ENCODE data around the gene RABL6.
A peak's percentile ranks its signal among the peaks of the same experiment; 100 is the strongest.
"Not testable (repeated sequence)": the region's sequence is repeated elsewhere in the genome, so short reads cannot be mapped to it uniquely, and the experiment has no call there.

Gene RABL6

DNA sequence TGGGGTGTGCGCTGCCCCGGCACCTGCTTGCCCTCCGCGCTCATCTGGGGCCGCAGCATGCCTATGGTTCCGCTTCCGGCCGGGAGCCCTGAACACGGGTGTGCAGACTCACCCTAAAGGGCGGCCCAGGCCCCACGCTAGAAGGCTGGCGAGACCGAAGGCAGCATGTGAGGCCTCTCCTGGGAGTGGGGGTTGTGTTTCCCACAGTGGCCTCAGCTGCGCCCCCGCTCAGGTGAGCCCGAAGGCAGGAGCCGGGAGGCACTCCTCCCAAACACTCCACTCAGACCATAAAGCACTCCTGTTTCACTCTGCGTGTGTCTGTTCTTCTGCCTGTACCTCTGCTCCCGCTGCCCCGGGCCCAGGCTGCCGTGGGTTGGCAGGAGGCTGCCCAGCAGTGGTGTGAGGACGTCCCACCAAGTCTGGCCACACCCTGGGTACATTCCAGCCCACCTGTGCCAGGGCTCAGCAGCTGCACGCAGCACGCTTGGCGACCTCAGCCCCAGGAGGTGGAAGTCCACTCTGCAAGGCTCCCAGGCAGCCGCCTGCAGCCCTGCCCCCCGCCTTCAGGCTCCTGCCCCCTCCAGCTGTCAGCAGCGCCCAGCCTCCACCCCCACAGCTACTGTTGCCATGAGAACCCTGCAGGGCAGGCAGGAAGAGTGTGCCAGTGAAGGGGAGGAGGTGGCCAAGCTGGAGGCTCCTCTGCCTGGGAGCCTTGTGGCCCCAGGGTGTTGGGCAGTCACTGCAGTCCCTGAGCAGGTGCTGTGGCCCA lies 33.3 kb downstream of the RABL6 start:
- H3K27ac ChIP-seq, result peak overlapping the region; percentile 78
- no peak for TF ChIP-seq ZFX (IDR thresholded peaks at IDR 0.05)
- TF ChIP-seq, protein P1, sequence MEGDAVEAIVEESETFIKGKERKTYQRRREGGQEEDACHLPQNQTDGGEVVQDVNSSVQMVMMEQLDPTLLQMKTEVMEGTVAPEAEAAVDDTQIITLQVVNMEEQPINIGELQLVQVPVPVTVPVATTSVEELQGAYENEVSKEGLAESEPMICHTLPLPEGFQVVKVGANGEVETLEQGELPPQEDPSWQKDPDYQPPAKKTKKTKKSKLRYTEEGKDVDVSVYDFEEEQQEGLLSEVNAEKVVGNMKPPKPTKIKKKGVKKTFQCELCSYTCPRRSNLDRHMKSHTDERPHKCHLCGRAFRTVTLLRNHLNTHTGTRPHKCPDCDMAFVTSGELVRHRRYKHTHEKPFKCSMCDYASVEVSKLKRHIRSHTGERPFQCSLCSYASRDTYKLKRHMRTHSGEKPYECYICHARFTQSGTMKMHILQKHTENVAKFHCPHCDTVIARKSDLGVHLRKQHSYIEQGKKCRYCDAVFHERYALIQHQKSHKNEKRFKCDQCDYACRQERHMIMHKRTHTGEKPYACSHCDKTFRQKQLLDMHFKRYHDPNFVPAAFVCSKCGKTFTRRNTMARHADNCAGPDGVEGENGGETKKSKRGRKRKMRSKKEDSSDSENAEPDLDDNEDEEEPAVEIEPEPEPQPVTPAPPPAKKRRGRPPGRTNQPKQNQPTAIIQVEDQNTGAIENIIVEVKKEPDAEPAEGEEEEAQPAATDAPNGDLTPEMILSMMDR (conservative IDR thresholded peaks at IDR 0.05), result no peak

DNA sequence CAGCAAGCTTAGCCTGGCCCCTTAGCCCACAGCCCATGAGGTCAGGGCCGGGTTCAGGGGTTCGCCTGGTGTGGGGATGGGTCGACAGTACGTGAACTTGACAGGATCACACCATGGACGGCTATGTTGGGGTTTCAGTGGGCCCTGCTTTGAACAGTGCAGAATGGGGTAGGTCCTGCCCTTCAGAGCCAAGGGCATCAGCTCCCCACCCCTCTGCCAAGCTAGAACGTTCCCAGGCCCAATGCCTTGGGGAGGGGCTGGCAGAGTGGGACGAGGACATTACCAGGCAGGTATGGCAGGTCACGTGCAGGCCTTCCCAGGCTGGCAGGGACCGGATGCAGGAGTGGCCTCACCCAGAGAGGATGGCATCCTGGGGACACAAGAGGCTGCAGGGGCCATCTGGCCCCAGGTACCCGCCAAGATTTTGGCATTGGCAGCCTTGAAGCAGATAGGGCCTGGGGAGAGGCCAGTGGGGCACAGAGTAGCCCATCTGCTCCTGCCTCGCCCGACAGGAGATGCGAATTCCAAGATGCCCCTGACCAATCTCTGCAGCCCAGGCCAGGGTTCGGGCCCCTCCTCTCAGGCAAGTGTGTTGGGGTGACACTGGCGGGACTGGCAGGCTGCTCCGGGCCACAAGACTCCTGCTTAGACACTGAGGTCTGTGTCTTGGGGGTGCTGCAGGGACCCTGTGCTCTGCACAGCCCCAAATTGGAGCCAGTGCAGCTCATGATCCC lies 34.1 kb downstream of the RABL6 start:
- peak overlapping the region; percentile 78 for H3K27ac ChIP-seq

DNA sequence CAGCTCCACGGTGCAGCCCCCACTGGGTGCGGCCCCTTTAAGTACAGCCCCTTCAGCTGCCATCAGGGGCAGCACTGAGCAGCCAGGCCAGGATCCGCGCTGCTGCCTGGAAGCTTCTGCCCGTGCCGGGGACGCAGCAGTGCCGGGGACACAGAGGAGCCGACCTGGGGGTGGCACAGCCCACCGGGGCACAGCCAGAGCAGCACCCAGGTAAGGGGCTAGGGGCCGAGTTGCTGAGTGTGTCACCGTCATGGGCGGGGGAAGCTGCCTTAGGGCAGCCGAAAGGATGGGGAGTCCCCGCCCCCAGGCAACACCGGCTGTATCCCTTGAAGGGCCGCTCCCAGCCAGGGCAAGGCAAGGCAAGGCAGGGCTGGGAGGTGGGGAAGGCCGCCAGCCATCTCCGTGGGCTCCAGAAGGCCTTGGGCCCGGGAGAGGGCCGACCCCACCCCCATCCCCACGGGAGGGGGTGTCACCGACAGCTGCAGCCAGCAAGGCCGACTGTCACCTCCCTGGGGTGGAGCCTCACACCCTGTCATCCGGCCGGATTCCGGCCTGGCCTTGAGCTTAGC lies 34.7 kb downstream of the RABL6 start, which contains the start of gene AJM1:
TSS of gene AJM1 (plus strand) at position 99 of the 569 bp plus-strand sequence. CDS start 1,937 bp downstream, outside the sequence.
- TF ChIP-seq, protein P1 (conservative IDR thresholded peaks at IDR 0.05), result peak; percentile 74
- H3K27ac ChIP-seq, result peak within 1 kb of the TSS; percentile 78

DNA sequence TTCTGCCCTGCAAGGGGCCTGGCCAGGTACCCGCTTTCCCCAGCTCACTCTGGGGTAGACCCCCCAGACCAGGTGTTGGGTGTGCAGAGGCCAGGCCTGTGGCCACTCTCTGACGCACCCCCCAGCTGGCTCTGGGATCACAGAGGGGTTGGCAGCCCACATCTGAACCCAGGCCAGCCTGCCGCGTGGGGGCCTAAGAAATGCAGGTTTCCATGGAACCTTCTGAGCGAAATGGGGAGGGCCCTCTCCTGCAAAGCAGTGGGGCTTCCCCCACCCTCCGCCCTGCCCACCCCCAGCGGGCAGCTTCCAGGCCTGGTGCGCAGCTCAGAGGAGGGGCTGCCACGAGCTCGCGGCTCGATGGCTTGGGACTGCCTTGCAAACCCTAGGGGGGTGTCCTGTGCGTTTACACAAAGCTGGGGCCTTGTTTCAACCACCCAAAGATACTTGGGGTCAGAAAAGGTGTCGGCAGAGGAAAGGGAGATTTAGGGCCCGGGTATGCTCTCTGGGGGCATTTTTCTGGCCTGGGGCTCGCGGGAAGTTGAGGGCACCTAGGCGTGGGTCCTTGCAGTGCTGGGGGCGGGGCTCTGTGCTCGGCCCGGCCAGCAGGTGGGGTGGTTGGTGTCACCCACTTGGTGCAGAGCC lies 35.5 kb downstream of the RABL6 start:
- peak overlapping the region; percentile 78 for H3K27ac ChIP-seq

DNA sequence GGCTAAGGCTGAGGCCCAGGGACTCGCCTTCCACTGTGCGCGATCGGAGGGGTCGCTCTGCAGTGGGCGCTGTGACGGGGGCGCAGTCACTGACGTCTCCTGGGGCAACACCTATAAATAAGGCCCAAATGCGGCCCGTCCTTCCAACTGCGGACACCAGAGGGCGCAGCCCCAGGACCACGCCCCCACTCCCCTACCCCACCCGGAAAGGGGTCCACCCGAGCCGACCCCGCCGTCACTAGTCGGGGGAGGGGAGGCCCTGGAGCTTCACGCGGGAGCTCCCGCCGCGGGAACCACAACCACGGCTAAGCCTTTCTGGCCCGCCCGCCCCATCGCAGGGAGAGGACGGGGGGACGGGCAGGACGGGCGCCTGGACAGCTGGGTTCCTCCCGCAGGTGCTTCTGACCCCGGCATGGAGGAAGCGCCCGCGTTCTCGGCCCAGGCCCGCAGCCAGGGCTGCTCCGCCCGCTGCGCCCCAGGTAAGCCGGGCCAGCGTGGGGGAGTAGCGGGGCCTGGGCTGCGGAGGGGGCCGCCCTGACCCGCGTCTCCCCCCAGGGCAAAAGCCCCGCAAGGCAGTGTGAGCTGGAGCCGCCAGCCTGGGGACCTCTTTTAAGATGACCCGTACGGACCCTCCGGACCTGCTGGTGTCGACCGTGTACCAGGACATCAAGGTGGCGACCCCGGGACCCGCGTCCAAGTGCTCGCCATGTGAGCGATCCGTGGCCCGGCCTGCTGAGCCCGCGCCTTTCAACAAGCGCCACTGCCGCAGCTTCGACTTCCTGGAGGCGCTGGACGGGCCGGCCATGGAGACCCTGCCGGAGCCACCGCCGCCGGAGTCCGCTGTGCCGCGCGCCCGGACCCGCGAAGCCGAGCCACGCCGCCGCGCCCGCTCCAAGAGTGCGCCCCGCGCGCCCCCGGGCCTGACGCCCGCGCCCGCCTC lies 36.3 kb downstream of the RABL6 start:
- H3K27ac ChIP-seq, result not testable (repeated sequence)
- TF ChIP-seq, protein P1 (conservative IDR thresholded peaks at IDR 0.05), result peak; percentile 75

DNA sequence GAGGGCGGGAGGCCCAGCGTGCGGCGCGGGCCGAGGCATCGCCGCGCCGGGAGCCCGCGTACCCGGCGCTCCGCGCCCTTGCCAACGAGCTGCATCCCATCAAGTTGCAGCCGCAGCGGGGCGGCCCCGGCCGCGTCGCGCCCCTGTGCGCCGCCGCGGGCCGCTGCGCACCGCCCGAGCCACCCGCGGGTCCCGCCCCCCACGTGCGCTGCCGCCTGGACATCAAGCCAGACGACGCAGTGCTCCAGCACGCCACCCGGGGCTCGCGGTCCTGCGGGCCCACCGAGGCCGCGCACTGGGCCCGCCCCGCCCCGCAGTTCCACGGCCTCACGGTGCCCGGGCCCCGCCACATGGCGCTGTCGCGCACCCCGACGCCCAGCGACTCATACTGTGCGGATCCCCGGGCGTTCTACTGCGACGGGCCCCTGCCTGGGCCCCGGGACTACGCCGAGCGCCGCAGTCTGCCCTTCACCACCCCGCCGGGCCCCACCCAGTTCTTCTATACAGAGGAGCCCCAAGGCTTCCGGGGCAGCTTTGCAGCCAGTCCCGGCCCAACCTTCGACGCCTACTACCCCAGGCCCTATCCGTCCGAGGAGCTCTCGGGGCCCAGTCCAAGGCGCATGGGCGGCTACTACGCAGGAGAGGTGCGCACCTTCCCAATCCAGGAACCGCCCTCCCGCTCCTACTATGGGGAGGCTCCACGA lies 37.2 kb downstream of the RABL6 start:
- no peak overlapping the region for H3K27ac ChIP-seq
- TF ChIP-seq, protein P1 (conservative IDR thresholded peaks at IDR 0.05), result no peak
- no peak for TF ChIP-seq ZFX (IDR thresholded peaks at IDR 0.05)

DNA sequence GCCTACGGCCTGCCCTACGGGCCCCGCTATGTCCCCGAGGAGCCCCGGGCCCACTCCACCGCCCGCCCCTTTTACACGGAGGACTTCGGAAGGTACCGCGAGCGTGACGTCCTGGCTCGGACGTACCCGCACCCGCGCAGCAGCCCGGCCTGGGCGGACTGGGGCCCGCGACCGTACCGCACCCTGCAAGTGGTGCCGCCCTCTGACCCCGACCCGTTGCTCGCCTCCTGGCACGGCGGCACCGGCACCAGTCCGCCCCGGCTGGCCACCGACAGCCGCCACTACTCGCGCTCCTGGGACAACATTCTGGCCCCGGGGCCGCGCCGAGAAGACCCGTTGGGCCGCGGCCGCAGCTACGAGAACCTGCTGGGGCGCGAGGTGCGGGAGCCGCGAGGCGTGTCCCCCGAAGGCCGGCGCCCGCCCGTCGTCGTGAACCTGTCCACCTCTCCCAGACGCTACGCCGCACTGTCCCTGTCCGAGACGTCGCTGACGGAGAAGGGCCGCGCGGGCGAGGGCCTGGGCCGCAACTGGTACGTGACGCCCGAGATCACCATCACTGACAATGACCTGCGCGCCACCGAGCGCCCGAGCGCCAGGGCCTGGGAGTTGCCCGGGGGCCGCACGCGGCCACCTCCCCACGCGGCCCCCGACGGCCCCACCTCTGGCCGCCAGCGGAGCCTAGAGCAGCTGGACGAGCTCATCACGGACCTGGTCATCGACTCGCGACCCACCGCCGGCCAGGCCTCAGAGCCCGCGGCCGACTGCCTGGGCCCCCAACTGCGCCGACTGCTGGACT lies 37.9 kb downstream of the RABL6 start:
- H3K27ac ChIP-seq, result no peak overlapping the region
- no peak for TF ChIP-seq ZFX (IDR thresholded peaks at IDR 0.05)
- TF ChIP-seq, protein P1 (conservative IDR thresholded peaks at IDR 0.05), result no peak

Measured in C4-2B (cell line).